Measurements from ENCODE around the gene IMP4. TPM values are rescaled to one million over a fixed set of nuclear protein-coding genes. Genes with fewer than 3 reads are reported as not detected.

Gene IMP4
- total RNA-seq, 2 donors from 2014 or later = 71.4 to 106 TPM

GRCh38 chr2:130365963-130366362 is 23.3 kb downstream of the IMP4 start:
- H3K27ac ChIP-seq = no peak overlapping the region
- no peaks in the 10 kb centered on the region for H3K4me1 ChIP-seq (replicated peaks)
- no peak overlapping the region for H3K4me3 ChIP-seq
- intact Hi-C loops (cut with DNase I) = no loop called here
- no peaks in the 10 kb centered on the region for H3K36me3 ChIP-seq
- WGBS = 75% methylated on average over 2 of the region's 2 CpGs
- no peak for DNase-seq (ENCODE audit: low spot score)
- TF ChIP-seq, protein P1, sequence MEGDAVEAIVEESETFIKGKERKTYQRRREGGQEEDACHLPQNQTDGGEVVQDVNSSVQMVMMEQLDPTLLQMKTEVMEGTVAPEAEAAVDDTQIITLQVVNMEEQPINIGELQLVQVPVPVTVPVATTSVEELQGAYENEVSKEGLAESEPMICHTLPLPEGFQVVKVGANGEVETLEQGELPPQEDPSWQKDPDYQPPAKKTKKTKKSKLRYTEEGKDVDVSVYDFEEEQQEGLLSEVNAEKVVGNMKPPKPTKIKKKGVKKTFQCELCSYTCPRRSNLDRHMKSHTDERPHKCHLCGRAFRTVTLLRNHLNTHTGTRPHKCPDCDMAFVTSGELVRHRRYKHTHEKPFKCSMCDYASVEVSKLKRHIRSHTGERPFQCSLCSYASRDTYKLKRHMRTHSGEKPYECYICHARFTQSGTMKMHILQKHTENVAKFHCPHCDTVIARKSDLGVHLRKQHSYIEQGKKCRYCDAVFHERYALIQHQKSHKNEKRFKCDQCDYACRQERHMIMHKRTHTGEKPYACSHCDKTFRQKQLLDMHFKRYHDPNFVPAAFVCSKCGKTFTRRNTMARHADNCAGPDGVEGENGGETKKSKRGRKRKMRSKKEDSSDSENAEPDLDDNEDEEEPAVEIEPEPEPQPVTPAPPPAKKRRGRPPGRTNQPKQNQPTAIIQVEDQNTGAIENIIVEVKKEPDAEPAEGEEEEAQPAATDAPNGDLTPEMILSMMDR (IDR thresholded peaks at IDR 0.05) = no peak
- TF ChIP-seq POLR2AphosphoS5 (IDR thresholded peaks at IDR 0.05) = no peak
- TF ChIP-seq POLR2A (IDR thresholded peaks at IDR 0.05) = no peak
- no peaks in the 10 kb centered on the region for H3K27me3 ChIP-seq (replicated peaks; ENCODE audit: insufficient read depth)
- no peaks in the 10 kb centered on the region for H3K9me3 ChIP-seq

- TF ChIP-seq POLR2A (IDR thresholded peaks at IDR 0.05) = no peak
- TF ChIP-seq POLR2AphosphoS5 (IDR thresholded peaks at IDR 0.05) = no peak
- TF ChIP-seq, protein P1 (IDR thresholded peaks at IDR 0.05) = no peak
- H3K4me1 ChIP-seq (replicated peaks) = no peaks in the 10 kb centered on the region
- no peaks in the 10 kb centered on the region for H3K36me3 ChIP-seq
- no peak overlapping the region for H3K4me3 ChIP-seq
- H3K9me3 ChIP-seq = no peaks in the 10 kb centered on the region
- intact Hi-C loops (cut with DNase I) = no loop called here
- no peaks in the 10 kb centered on the region for H3K27me3 ChIP-seq (replicated peaks; ENCODE audit: insufficient read depth)
- 32% methylated on average over 1 of the region's 1 CpG for WGBS
- no peak for DNase-seq (ENCODE audit: low spot score)
- H3K27ac ChIP-seq = no peak overlapping the region
These were observed 24.0 kb downstream of the IMP4 start for GRCh38 chr2:130366720-130367119.

- intact Hi-C loops (cut with DNase I) = no loop called here
- 94% methylated on average over 5 of the region's 5 CpGs for WGBS
- TF ChIP-seq, protein P1 (IDR thresholded peaks at IDR 0.05) = no peak
- TF ChIP-seq POLR2A (IDR thresholded peaks at IDR 0.05) (no peak), POLR2AphosphoS5 (IDR thresholded peaks at IDR 0.05) (no peak)
- H3K4me3 ChIP-seq = no peak overlapping the region
- no peak overlapping the region for H3K27ac ChIP-seq
- no peaks in the 10 kb centered on the region for H3K36me3 ChIP-seq
- no peaks in the 10 kb centered on the region for H3K9me3 ChIP-seq
- no peak for DNase-seq (ENCODE audit: low spot score)
- no peaks in the 10 kb centered on the region for H3K4me1 ChIP-seq (replicated peaks)
- no peaks in the 10 kb centered on the region for H3K27me3 ChIP-seq (replicated peaks; ENCODE audit: insufficient read depth)
These were observed 26.1 kb downstream of the IMP4 start for GRCh38 chr2:130368786-130369185.

DNA sequence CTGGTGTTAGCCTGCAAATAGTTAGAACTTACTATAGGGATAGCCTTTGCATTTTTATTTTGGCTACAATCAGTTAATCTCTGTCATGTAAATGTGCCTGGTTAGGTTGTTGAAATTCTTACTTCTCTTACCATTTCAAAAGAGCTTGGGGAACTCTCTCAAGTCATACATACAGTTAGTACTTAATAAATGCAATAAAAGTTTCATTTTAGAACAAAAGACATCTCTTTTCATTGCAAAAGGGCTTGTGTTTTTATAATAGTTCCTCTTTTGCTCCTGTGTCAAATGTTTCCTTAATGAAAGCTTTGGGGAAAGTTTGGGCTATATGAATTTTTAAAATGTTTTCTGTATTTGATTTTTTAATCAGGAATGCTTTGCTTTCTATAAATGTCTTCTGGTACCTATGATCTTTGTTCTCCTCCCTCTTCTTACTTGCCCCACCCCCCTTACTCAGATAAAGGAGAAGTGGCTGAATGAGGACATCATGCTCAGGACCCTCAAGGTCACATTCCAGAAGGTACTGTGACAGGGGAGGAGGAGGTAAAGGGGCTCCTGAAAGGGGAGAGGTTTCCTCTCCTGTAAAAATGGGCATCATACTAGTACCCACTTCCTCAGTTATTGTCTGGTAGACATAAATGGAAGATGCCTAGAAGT is 26.7 kb downstream of the IMP4 start:
- intact Hi-C loops (cut with DNase I) = no loop called here
- Histone ChIP-seq H3K36me3 (no peaks in the 10 kb centered on the region), H3K4me1 (replicated peaks) (no peaks in the 10 kb centered on the region), H3K9me3 (no peaks in the 10 kb centered on the region), H3K27ac (no peak overlapping the region), H3K27me3 (replicated peaks; ENCODE audit: insufficient read depth) (no peaks in the 10 kb centered on the region), H3K4me3 (no peak overlapping the region)
- no peak for DNase-seq (ENCODE audit: low spot score)
- TF ChIP-seq, protein P1 (IDR thresholded peaks at IDR 0.05) = no peak
- TF ChIP-seq POLR2AphosphoS5 (IDR thresholded peaks at IDR 0.05) (no peak), POLR2A (IDR thresholded peaks at IDR 0.05) (no peak)

DNA sequence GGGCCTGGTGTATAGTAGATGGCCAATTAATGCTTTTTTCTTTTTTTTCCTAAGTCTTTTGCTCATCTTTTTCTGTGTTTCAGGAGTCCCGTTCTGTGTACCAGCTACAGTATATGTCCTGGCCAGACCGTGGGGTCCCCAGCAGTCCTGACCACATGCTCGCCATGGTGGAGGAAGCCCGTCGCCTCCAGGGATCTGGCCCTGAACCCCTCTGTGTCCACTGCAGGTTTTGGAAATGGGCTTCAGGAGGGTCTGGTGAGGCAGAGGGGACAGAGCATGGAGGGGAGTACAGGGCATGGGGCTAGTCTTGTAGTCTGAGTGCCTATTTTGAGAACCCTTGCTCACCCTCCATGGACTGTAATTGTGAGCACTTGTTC is 27.3 kb downstream of the IMP4 start:
- WGBS = 93% methylated on average over 5 of the region's 5 CpGs
- Histone ChIP-seq H3K9me3 (no peaks in the 10 kb centered on the region), H3K36me3 (no peaks in the 10 kb centered on the region), H3K27me3 (replicated peaks; ENCODE audit: insufficient read depth) (no peaks in the 10 kb centered on the region), H3K27ac (no peak overlapping the region), H3K4me1 (replicated peaks) (no peaks in the 10 kb centered on the region), H3K4me3 (no peak overlapping the region)
- intact Hi-C loops (cut with DNase I) = loop anchor here (5.0 kb wide), 1 partner anchor 33 kb away; no protein-coding TSS in a partner anchor
- TF ChIP-seq, protein P1 (IDR thresholded peaks at IDR 0.05) = no peak
- TF ChIP-seq POLR2AphosphoS5 (IDR thresholded peaks at IDR 0.05) (no peak), POLR2A (IDR thresholded peaks at IDR 0.05) (no peak)
- no peak for DNase-seq (ENCODE audit: low spot score)
